ENCODE data around the gene UMPS.

DNA sequence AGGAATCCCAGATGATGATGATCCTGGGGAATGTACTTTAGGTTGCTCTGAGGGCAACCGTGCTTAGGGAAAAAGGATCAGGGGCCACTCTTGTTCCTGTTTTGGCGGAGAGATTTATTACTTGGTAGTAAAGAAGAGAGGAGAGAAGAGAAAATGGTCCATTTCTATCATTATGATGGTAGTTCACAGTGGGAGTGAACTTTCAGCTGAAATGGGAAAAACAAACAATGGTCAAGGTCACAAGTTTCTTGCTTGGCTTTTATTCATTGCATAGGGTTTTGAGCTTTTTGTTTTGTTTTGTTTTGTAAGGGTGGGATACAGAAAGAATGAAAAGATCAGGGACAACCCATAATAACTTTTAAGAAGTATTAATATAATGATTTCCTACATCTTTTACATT, 7.7 kb upstream of the UMPS start:
- TF ChIP-seq POLR2A (IDR thresholded peaks at IDR 0.05; ENCODE audit: low read length), result no peak
- no peak for TF ChIP-seq GATA1 (IDR thresholded peaks at IDR 0.05; ENCODE audit: low read depth, low read length)
